ENCODE measurements around the gene ZFP36. TPM values are rescaled to one million over a fixed set of nuclear protein-coding genes. Genes with fewer than 3 reads are reported as not detected.

ZFP36 gene
- polyA plus RNA-seq, 1 donor: 36.5 TPM

- DNase-seq (ENCODE audit: low read depth): no peak
Measured at GRCh38 chr19:39405958-39406655, 540 bp upstream of the ZFP36 start.

GRCh38 chr19:39407410-39407659, 688 bp downstream of the ZFP36 start:
- no peak for DNase-seq (ENCODE audit: low read depth)

GRCh38 chr19:39407660-39408391, 1.2 kb downstream of the ZFP36 start:
- DNase-seq (ENCODE audit: low read depth): no peak

- no peak for DNase-seq (ENCODE audit: low read depth)
Measured at GRCh38 chr19:39408392-39409207, 2.0 kb downstream of the ZFP36 start.

- no peak for DNase-seq (ENCODE audit: low read depth)
Measured at GRCh38 chr19:39409208-39410016, 2.8 kb downstream of the ZFP36 start.

GRCh38 chr19:39410017-39410830, 3.6 kb downstream of the ZFP36 start:
- no peak for DNase-seq (ENCODE audit: low read depth)

GRCh38 chr19:39410831-39411080, 4.1 kb downstream of the ZFP36 start:
- no peak for DNase-seq (ENCODE audit: low read depth)

GRCh38 chr19:39411081-39411831, 4.6 kb downstream of the ZFP36 start:
- no peak for DNase-seq (ENCODE audit: low read depth)

GRCh38 chr19:39411832-39412099, 5.1 kb downstream of the ZFP36 start:
- DNase-seq (ENCODE audit: low read depth): peak; percentile 85

- peak; percentile 100 for DNase-seq (ENCODE audit: low read depth)
Measured at GRCh38 chr19:39412100-39412866, 5.6 kb downstream of the ZFP36 start, which contains the start of gene PLEKHG2. Gene PLEKHG2 (plus strand): TSS chr19:39412669. CDS start chr19:39414087, 1,418 bp downstream.

- DNase-seq (ENCODE audit: low read depth): no peak
Measured at GRCh38 chr19:39412867-39413271, 6.2 kb downstream of the ZFP36 start.

GRCh38 chr19:39413272-39413910, 6.7 kb downstream of the ZFP36 start:
- DNase-seq (ENCODE audit: low read depth): no peak

GRCh38 chr19:39413911-39414608, 7.4 kb downstream of the ZFP36 start:
- DNase-seq (ENCODE audit: low read depth): no peak

GRCh38 chr19:39415111-39416046, 8.7 kb downstream of the ZFP36 start:
- no peak for DNase-seq (ENCODE audit: low read depth)

GRCh38 chr19:39416152-39417120, 9.8 kb downstream of the ZFP36 start:
- DNase-seq (ENCODE audit: low read depth): no peak

GRCh38 chr19:39417463-39418181, 11.0 kb downstream of the ZFP36 start:
- no peak for DNase-seq (ENCODE audit: low read depth)
